ENCODE results near the gene ESYT3. TPM values are rescaled to one million over a fixed set of nuclear protein-coding genes. Genes with fewer than 3 reads are reported as not detected.

The ESYT3 gene
- total RNA-seq, 1 donor from 2014 or later, result 1.0 TPM

GRCh38 chr3:138497851-138498250, 63.4 kb downstream of the ESYT3 start:
- Histone ChIP-seq H3K27me3 (ENCODE audit: low read depth) (no peaks in the 10 kb centered on the region), H3K27ac (replicated peaks) (no peak overlapping the region), H3K36me3 (peaks cover 14% of the 10 kb centered on the region), H3K4me1 (peaks cover 28% of the 10 kb centered on the region), H3K4me3 (no peak overlapping the region), H3K9me3 (replicated peaks) (no peaks in the 10 kb centered on the region)
- TF ChIP-seq, protein P1, sequence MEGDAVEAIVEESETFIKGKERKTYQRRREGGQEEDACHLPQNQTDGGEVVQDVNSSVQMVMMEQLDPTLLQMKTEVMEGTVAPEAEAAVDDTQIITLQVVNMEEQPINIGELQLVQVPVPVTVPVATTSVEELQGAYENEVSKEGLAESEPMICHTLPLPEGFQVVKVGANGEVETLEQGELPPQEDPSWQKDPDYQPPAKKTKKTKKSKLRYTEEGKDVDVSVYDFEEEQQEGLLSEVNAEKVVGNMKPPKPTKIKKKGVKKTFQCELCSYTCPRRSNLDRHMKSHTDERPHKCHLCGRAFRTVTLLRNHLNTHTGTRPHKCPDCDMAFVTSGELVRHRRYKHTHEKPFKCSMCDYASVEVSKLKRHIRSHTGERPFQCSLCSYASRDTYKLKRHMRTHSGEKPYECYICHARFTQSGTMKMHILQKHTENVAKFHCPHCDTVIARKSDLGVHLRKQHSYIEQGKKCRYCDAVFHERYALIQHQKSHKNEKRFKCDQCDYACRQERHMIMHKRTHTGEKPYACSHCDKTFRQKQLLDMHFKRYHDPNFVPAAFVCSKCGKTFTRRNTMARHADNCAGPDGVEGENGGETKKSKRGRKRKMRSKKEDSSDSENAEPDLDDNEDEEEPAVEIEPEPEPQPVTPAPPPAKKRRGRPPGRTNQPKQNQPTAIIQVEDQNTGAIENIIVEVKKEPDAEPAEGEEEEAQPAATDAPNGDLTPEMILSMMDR (IDR thresholded peaks at IDR 0.05; ENCODE audit: borderline replicate concordance), result no peak
- no peak for DNase-seq
- intact Hi-C loops (cut with micrococcal nuclease), result no loop called here

- intact Hi-C loops (cut with micrococcal nuclease), result no loop called here
- Histone ChIP-seq H3K4me1 (peaks cover 16% of the 10 kb centered on the region), H3K27me3 (ENCODE audit: low read depth) (no peaks in the 10 kb centered on the region), H3K27ac (replicated peaks) (no peak overlapping the region), H3K4me3 (no peak overlapping the region), H3K36me3 (peaks cover 19% of the 10 kb centered on the region), H3K9me3 (replicated peaks) (no peaks in the 10 kb centered on the region)
- TF ChIP-seq, protein P1 (IDR thresholded peaks at IDR 0.05; ENCODE audit: borderline replicate concordance), result no peak
- DNase-seq, result no peak
Measured at GRCh38 chr3:138498991-138499390, 64.6 kb downstream of the ESYT3 start.

- Histone ChIP-seq H3K4me1 (peaks cover 2% of the 10 kb centered on the region), H3K36me3 (peaks cover 14% of the 10 kb centered on the region), H3K27ac (replicated peaks) (no peak overlapping the region), H3K4me3 (no peak overlapping the region), H3K27me3 (ENCODE audit: low read depth) (no peaks in the 10 kb centered on the region), H3K9me3 (replicated peaks) (no peaks in the 10 kb centered on the region)
- DNase-seq, result no peak
- intact Hi-C loops (cut with micrococcal nuclease), result no loop called here
- TF ChIP-seq, protein P1 (IDR thresholded peaks at IDR 0.05; ENCODE audit: borderline replicate concordance), result no peak
Measured at GRCh38 chr3:138507524-138507923, 73.1 kb downstream of the ESYT3 start.

DNA sequence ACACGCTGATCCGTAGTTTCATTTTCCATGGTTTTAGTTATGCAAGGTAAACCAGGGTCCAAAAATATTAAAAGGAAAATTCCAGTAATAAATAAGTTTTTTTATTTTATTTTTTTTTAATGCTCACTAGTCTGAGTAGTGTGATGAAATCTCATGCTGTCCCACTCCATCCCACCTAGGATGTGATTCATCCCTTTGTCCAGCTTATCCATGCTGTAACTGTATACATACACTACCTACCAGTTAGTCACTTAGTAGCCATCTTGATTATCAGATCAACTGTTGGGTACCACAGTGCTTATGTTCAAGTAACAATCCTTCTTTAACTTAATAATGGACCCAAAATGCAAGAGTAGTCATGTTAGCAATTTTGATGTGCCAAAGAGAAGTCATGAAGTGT, 75.2 kb downstream of the ESYT3 start:
- intact Hi-C loops (cut with micrococcal nuclease), result no loop called here
- Histone ChIP-seq H3K27me3 (ENCODE audit: low read depth) (no peaks in the 10 kb centered on the region), H3K36me3 (peaks cover 4% of the 10 kb centered on the region), H3K4me1 (peaks cover 13% of the 10 kb centered on the region), H3K4me3 (no peak overlapping the region), H3K27ac (replicated peaks) (no peak overlapping the region), H3K9me3 (replicated peaks) (no peaks in the 10 kb centered on the region)
- TF ChIP-seq, protein P1 (IDR thresholded peaks at IDR 0.05; ENCODE audit: borderline replicate concordance), result no peak
- no peak for DNase-seq

DNA sequence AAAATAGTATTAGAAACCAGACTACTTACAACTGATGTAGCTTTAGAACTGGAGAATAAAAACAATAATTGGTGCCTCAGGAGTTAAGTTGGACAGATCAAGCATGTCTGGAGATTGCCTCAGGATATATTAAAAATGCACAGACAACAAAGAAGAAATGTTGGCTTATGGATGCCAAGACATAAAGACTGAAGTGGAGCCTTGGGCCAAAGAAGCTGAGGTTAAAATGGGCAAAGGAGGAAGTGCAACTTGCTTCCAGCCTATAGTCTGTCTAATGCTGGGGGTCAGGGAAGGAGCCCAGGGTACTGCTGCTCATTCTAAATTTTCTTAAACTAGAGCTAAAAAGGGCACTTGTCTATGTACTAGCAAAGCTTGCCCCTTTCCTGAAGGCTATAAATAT, 77.5 kb downstream of the ESYT3 start:
- no peaks in the 10 kb centered on the region for H3K36me3 ChIP-seq
- peaks cover 19% of the 10 kb centered on the region for H3K4me1 ChIP-seq
- TF ChIP-seq, protein P1 (IDR thresholded peaks at IDR 0.05; ENCODE audit: borderline replicate concordance), result no peak
- no peaks in the 10 kb centered on the region for H3K9me3 ChIP-seq (replicated peaks)
- no peak overlapping the region for H3K4me3 ChIP-seq
- DNase-seq, result no peak
- no peaks in the 10 kb centered on the region for H3K27me3 ChIP-seq (ENCODE audit: low read depth)
- H3K27ac ChIP-seq (replicated peaks), result no peak overlapping the region
- intact Hi-C loops (cut with micrococcal nuclease), result no loop called here

All from left ventricle myocardium inferior (tissue), 1 donor.